Activated T-cell treated with anti-CD3 and anti-CD28 coated beads, Interleukin-2, amount 50 U/mL, for 48 hours (primary cell): ENCODE results near the gene HDDC2.

ENCODE experiments used
- DNase-seq, 2 experiments: peaks; one replicate each; pipeline ENCODE4 v3.0.0-alpha.2; 2020

The HDDC2 gene

DNA sequence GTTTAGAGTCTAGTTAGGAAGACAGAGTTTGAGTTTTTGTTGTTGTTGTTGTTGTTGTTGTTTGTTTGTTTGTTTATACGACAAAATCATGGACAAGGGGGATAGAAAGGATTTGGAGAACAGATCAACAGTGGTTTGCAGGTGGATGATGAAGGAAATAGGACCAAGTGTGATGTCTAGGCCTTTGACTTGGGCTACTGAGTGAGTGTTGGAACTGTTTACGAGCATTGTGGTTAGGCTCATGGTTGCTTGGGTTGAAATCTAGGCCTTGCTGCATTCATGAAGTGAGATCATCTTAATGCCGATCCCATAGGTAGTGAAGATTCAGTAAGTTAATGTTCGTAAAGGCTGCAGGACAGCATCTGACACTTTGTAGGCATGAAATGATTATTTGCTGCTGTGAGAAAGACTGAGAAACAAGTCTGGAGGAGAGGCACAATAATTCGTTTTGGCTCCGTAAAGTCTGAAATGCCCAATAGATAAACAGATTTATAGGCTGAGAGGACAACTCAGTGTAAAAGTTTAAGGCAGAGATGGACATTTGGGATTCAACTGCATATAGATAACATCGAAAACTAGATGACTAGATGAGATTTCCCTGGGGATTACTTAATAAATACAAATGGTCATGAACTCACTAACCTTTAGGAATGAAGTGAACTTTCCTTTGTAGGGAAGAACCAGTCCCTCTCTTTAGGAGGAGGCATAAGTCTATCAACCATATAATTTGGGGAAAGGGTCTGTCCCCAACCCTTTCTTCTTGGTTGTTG, 70.0 kb downstream of the HDDC2 start:
- DNase-seq, result no peak

DNA sequence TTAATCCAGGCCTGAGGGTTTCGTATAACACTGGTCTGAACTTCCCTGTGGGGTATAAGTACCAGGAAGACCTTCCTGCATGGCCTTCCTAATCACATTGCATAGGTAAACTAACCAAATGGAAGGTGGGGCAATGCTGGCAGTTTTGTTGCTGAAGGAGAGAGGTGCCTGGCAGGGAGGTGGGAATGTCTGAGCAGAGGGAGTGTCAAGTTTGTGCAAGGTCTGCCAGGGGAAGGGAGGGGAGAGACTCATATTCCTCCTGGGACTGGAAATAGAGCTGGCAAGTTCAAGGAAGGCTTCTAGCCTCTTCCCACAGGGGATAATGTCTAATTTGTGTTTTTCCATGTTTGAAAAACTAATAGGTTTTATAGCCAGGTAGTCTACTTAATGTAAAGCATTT, 70.6 kb downstream of the HDDC2 start:
- DNase-seq, result no peak

DNA sequence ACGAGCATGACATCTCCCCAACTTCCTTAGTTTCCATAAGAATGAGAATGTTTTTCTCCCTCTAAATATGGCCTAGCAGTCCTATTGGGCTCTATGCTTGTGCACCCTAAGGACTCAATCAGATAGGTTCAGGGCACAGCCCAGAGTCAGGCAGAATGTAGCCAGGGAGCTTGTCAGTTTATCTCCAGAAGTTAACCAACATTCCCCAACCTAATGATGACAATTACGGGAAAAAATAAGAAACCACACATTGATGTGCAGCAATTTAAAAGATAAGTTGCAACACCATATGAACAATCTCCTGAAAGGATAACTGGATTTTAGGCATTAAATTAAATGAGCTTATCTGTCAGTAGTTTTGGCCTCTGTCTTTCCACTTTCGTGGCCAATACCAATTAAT, 71.1 kb downstream of the HDDC2 start:
- no peak for DNase-seq

DNA sequence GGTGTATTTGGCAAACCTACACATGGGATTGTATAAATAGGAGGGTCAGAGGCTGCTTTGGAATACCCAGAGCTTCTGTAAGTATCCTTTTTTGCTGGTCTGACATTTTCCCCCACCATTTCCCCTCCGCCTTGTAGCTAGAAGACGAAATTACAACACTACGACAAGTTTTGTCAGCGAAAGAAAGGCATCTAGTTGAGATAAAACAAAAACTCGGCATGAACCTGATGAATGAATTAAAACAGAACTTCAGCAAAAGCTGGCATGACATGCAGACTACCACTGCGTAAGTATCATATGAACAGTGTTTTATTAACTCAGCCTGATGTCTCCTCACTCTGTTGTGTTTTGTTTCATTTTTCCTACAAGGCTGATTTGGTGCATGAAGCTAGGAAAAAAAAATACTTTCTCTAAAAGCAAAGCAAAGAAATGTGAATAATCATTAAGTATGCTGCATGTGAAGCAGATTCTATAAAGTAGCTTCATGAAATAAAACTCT, 72.7 kb downstream of the HDDC2 start:
- DNase-seq, result no peak

DNA sequence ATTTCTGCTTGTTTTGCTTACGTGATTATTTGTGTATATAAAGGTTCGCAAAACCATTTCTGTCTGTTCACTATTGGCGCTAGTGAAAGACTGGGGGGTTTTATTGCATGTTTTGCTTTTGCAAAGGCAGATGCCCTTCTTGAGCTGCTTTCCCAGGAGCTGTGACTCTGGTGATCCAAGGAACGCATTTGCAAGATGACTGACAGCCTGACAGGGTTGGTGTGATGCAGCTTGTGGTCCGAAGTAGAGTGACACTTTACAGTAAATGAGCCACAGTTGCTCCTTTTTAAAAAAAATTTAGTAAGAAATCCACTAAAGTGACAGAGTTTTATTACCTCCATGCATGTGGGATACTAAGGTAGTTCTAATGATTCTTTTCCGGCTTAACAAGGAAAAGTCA, 74.5 kb downstream of the HDDC2 start:
- DNase-seq, result no peak
